Amniotic stem cell (primary cell): ENCODE measurements around the gene TMEM217.
"Not testable (repeated sequence)": the region's sequence is repeated elsewhere in the genome, so short reads cannot be mapped to it uniquely, and the experiment has no call there.

Source experiments
- DNase-seq: peaks from one replicate; lab custom pipeline; 2025; lab: John Stamatoyannopoulos, UW

TMEM217 gene

DNA sequence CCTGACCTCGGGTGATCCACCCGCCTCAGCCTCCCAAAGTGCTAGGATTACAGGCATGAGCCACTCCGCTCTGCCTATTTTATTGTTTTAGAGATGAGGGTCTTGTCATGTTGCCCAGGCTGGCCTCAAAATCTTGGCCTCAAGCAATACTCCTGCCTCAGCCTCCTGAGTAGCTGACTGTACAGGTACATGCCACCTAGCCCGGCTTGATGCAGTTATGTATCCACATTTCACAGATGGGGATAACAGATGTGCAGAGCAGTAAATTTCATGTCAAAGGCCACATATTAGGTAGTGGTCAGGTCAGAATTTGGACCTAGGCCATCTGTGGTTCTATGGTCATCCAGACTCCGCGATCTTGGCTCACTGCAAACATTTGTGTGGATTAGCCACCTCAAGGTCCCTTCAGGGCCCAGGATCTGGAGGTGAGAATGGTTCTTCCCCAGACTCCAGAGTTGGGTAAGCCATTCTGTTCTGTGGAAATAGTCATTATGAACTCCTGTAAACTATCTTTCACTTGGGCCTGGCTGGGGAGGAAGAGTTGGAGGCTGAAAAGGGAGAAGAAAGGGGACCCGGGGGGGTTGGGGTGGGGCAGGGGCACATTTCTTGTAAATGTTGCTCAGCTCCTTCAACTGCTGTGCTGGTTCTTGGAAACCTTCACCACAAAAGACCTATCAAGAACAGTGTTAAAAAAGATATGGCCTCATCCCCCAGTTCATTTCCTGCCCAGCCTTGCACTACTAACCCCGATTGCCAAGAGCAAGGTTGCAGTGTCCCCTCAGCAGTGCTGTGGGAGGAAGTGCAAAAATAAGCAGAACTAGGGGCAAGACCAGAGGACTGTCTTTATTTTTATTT is 75.0 kb downstream of the TMEM217 start:
- DNase-seq: no peak

DNA sequence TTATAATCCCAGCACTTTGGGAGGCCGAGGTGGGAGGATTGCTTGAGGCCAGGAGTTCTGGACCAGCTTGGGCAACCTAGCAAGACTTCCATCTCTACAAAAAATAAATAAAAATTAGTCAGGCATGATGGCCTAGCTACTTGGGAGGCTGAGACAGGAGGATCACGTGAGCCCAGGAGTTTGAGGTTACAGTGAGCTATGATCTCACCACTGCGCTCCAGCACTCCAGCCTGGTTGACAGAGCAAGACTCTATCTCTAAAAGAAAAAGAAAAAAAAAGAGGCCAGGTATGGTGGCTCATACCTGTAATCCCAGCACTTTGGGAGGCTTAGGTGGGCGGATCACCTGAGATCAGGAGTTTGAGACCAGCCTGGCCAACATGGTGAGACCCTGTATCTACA is 77.3 kb downstream of the TMEM217 start:
- not testable (repeated sequence) for DNase-seq

DNA sequence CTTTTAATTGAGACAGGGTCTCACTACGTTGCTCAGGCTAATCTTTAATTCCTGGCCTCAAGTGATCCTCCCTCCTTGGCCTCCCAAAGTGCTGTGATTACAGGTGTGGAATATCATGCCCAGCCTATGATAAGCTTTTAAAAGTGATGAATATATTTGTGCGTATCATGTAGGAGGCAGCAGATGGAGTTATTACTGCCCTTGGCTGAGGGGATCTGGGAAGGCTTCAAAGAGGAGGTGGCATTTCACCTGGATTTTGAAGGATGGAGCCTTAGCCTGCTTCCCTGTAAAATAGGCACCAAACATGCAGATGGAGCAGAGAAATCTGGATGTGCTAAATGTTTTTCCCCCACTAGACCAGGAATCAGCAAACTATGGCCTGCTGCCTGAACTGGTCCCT is 77.9 kb downstream of the TMEM217 start:
- no peak for DNase-seq

DNA sequence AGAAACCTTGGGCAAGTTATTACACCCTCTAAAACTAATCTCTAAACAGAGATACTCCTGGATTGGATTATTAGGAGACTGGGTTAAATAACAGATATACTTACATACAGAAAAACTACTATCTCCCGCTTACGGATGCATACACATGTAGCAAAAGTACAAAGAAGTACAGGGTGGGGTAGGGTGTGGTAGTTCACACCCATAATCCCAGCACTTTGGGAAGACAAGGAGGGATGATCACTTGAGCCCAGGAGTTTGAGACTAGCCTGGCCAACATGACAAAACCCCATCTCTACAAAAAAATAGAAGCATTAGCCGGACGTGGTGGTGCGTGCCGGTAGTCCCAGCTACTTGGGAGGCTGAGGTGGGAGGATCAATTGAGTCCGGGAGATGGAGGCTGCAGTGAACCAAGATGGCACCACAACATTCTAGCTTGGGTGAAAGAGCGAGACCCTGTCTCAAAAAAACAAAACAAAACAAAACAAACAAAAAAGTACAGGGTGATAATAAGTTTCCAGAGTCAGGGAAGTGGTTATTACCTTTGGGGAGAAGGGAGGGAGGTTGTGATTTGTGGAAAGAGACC is 79.9 kb downstream of the TMEM217 start:
- DNase-seq: no peak

DNA sequence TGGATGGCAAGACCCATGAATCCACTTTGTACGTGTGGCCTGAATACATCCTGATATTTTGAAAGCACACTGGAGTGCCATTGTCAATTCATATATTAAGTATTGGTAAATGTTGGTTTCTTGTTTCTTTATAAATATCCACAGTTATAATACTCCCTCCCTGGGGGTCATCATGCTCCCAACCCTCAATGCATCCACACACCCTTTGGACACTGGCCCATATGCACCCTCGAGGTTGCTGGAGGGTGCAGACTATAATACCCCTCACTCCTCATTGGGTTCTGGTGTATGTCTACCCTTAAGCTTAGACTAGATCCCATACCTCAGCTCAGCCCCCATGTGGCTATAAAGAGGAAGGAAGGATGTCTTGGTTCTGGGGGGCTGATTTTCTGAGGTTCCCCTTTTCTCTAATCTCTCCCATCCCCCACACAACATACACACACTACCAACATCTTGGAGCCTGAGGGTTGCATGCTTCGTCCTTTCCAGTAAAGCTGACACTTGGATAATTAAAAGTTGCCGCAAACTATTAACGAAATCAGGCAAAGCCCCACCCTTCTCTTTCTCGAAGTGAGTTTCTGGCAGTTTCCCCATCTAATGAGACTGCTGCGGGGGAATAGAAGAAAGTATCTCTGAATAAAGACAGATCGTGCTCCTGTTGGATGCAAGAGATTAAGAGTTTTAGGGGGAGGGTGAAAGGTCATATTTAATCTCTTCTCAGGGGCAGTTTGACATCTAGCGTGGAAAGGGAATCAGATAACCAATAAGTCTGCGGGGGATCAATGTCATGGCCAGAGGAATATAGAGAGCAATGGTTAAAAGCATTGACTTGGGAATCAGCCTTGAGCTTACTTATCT is 80.6 kb downstream of the TMEM217 start:
- no peak for DNase-seq

DNA sequence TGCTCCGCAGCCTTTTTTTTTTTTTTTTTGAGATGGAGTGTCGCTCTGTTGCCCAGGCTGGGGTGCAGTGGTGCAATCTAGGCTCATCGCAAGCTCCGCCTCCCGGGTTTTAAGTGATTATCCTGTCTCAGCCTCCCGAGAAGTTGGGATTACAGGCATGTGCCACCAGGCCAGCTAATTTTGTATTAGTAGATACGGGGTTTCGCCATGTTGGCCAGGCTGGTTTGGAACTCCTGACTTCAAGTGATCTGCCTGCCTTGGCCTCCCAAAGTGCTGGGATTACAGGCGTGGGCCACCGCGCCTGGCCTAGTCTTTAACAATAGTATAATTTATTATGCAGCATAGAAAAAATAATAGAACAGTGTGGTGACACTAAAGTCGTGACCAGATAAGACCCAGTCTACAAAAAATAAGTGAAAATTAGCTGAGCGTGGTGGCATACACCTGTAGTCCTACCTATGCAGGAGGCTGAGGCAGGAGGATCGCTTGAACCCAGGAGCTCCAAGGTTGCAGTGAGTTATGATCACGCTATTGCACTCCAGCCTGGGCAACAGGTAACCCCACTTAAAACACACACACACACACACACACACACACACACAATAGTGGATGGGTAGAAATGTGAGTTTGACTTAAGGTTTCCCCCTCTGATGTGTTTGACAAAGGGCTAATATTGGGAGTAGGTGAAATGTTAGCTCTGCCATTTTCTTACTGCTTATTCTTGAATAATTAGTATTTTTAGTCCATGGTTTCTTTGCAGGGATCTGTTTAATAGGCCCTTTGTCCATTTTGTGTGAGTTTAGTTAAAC is 81.5 kb downstream of the TMEM217 start:
- DNase-seq: no peak

DNA sequence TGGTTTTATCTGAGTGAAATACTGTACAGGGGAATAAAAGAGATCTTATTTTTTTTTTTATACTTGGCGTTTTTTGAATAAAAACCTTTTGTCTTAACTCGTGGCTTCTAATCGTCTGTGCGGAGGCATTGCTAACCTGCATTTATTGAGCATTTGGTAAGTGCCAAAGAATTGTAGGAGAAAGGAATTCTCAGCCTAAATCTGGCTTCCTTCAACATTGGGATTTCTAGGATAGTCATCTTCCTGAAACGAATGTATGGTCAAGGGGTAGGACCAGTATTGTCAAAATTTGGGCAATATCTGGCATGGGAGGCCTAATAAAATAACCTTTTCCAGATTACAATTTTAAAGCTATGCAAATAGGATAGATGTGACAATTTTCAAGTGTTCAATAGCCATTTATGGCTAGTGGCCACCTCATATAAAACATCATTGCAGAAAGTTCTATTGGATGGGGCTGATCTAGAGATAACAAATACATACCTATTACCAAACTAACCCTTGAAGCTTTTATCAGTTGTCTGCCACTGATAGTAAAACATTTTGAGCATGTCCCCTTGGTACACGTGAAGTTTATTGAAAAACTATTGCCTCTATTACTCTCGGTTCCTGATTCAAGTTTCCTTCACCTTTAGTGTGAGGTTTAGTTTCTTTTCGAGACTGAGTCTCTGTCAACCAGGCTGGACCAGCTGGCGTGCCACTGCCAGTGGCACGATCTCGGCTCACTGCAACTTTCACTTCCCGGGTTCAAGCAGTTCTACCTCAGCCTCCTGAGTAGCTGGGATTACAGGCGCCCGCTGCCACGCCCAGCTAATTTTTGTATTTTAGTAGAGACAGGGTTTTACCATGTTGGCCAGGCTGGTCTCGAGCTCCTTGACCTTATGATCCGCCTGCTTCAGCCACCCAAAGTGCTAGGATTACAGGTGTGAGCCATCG is 82.3 kb downstream of the TMEM217 start:
- DNase-seq: no peak

DNA sequence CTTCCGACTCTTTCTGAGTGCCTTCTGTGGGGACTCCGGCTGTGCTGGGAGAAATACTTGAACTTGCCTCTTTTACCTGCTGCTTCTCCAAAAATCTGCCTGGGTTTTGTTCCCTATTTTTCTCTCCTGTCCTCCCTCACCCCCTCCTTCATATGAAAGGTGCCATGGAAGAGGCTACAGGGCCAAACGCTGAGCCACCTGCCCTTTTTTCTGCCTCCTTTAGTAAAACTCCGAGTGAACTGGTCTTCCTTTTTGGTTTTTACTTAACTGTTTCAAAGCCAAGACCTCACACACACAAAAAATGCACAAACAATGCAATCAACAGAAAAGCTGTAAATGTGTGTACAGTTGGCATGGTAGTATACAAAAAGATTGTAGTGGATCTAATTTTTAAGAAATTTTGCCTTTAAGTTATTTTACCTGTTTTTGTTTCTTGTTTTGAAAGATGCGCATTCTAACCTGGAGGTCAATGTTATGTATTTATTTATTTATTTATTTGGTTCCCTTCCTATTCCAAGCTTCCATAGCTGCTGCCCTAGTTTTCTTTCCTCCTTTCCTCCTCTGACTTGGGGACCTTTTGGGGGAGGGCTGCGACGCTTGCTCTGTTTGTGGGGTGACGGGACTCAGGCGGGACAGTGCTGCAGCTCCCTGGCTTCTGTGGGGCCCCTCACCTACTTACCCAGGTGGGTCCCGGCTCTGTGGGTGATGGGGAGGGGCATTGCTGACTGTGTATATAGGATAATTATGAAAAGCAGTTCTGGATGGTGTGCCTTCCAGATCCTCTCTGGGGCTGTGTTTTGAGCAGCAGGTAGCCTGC is 83.2 kb downstream of the TMEM217 start:
- DNase-seq: no peak

DNA sequence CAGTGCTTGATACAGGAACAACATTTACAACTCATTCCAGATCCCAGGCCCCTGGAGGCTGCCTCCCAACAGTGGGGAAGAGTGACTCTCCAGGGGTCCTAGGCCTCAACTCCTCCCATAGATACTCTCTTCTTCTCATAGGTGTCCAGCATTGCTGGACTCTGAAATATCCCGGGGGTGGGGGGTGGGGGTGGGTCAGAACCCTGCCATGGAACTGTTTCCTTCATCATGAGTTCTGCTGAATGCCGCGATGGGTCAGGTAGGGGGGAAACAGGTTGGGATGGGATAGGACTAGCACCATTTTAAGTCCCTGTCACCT is 83.8 kb downstream of the TMEM217 start:
- no peak for DNase-seq

DNA sequence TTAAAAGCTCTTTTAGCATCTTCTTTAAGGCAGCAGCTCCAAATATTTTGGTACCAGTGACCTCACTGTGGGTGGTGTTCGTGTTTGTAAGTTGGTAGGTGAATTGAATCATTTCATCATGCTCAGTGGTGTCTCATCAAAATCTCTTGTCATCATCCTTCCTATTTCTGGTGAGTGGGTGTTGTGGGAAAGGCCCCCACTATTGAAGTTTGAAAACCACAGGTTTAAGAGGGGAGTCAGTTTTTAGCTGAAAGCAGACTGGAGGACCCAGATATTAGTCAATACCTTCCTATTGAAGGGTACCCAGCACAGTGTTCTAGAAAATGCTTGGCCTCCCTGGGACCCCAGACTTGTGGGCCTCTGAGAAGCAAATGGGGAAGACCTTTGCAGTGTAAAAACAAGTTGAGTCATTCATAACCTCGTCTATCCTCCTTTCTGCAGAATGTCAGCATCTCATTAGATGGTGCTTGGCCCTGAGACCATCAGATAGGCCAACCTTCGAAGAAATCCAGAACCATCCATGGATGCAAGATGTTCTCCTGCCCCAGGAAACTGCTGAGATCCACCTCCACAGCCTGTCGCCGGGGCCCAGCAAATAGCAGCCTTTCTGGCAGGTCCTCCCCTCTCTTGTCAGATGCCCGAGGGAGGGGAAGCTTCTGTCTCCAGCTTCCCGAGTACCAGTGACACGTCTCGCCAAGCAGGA is 84.3 kb downstream of the TMEM217 start:
- DNase-seq: no peak

DNA sequence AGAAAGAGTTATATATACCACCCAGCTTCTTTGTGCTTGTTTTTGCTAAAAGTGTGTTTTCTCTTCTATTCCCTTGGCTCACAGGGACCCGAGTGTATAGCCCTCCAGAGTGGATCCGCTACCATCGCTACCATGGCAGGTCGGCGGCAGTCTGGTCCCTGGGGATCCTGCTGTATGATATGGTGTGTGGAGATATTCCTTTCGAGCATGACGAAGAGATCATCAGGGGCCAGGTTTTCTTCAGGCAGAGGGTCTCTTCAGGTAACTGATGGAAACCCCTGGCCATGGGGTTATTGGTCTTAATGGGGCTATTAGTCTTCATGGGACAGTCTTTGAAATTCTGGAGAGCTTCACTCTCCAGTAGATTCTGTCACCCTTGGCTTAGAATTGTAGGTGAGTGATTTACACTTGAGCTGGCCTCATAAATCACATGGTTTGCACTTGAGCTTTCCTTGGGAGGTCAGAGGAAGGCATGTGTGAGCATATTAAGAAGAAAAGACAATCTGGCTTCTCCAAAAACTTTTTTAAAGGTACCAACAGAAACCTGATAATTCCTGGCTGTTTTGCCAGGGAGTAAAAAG is 84.9 kb downstream of the TMEM217 start:
- no peak for DNase-seq

DNA sequence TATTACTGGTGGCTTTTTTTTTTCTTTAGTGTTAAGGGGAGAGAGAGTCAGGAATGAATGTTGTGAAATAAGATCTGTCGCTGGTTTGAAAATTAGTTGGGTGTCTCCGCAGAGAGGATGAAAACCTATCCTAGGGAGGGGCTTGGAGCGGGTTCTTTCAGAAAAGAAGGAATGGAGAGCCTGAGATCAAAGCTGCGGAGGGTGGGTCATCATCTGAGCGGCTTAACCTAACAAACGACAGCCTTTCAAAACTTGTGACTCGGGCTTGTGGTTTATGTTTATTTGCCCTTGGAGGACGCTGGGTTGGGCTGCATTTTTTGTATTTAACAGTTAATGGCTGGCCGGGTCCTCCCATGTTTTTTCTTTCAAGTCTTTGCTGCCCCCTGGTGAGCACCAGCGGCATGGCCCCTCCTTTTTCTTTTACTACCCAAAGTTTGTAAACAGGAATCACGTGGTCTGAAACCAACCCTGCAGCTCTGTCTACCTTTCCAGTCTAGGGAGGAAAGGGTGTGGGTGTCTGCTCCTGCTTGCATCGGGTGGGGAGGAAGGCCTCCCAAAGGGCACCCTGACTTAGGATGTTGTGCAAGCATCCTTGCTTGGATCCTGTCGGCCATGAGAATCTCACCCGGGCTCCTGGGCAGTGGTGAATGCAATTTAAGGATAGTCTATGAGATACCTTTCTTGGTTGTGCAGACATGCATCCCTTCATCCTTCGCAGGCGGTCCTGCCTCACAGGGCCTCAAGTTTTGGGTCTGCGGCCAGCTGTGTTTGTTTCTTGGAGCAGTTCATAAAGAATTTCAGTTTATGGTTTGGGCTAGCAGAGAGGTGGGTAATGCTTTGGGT is 85.8 kb downstream of the TMEM217 start:
- peak; percentile 87 for DNase-seq

DNA sequence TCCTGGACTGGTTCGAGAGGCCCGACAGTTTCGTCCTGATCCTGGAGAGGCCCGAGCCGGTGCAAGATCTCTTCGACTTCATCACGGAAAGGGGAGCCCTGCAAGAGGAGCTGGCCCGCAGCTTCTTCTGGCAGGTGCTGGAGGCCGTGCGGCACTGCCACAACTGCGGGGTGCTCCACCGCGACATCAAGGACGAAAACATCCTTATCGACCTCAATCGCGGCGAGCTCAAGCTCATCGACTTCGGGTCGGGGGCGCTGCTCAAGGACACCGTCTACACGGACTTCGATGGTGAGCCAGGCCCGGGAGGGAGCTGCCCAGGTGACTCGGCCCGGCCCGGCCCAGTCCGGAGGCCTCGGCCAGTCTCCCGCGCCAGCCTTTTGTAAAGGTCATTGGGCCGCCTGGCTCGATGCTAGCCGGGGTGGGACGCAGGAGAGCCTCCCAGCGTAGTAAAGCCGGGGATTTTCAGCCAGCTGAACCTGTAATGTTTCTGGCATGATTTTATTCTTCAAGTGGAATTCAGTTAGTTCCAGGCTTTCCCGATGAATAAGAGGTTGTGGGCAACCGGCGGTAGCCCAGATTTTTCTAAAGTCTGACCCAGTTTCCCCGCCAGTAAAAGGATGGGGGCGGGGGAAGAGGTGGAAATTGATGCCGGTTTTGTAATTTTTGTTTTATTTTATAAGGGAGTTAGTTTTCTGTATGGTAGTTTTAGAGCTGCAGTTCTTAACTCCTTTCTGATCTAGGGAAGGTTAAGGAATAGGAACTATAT is 86.6 kb downstream of the TMEM217 start:
- no peak for DNase-seq

DNA sequence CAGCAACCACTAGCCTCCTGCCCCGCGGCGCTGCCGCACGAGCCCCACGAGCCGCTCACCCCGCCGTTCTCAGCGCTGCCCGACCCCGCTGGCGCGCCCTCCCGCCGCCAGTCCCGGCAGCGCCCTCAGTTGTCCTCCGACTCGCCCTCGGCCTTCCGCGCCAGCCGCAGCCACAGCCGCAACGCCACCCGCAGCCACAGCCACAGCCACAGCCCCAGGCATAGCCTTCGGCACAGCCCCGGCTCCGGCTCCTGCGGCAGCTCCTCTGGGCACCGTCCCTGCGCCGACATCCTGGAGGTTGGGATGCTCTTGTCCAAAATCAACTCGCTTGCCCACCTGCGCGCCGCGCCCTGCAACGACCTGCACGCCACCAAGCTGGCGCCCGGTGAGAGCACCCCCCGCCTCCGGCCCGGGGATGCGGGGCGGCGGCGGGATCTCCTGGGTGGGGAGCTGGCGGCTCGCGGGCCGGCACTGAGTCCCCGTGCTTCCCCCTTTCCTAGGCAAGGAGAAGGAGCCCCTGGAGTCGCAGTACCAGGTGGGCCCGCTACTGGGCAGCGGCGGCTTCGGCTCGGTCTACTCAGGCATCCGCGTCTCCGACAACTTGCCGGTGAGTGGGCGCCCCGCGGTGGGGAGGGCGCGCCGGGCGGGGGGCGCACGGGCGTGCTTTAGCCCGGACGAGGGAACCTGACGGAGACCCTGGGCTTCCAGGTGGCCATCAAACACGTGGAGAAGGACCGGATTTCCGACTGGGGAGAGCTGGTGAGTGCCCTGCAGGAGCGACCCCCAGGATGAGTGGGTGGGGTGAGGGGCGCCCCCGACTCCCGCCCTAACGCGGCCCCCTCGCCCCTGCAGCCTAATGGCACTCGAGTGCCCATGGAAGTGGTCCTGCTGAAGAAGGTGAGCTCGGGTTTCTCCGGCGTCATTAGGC is 87.4 kb downstream of the TMEM217 start:
- no peak for DNase-seq

DNA sequence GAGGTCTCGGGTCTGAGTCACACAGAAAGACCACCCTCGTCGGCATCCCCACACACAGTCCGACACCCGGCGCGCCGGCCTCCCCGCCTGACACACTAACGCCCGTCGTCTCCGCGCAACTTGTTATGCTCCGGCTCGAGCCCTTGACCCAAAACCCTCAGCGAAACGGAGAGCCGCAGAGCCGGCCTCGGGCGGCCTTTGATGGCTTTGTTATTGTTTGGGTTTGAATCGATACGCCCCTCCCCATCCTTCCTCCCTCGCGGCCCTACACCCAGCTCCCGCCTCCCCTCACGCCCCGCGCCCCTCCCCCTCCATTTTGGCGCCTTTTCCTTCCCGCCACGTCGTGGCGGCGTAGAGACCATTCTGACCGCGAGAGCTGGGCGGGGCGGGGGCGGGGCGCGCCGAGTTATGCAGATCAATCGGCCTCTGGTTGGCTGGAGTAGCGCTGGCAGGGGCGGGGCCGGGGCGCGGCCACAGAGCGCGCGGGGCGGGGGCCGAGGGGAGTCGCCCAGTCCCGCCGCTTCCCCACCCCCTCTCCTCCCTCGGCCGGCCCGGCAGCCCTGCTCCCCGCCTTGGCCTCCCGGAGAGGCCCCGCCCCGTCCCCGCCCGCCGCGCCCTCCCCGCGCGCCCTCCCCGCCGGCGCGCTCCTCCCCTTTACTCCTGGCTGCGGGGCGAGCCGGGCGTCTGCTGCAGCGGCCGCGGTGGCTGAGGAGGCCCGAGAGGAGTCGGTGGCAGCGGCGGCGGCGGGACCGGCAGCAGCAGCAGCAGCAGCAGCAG is 88.3 kb downstream of the TMEM217 start, which contains the start of gene PIM1:
PIM1 (plus strand) TSS at position 657 of the 777 bp plus-strand sequence. CDS start 424 bp downstream, outside the sequence.
- DNase-seq: peak; percentile 98
